ENCODE measurements around the gene GSC2.

GSC2 gene, protein sequence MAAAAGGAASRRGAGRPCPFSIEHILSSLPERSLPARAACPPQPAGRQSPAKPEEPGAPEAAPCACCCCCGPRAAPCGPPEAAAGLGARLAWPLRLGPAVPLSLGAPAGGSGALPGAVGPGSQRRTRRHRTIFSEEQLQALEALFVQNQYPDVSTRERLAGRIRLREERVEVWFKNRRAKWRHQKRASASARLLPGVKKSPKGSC

DNA sequence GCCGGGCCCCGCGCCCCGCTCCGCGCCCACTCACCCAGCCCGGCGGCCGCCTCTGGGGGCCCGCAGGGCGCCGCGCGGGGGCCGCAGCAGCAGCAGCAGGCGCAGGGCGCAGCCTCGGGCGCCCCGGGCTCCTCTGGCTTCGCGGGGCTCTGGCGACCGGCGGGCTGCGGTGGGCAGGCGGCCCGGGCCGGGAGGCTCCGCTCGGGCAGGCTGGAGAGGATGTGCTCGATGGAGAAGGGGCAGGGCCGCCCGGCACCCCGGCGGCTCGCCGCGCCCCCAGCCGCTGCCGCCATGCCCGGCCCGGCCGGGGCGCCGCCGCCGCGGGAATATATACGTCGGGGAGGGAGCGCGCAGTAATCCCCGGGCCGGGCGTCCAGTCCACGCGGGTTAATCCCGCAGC lies at the start of gene GSC2:
TSS of gene GSC2 (minus strand) at position 302 of the 400 bp plus-strand sequence. CDS start at position 293, 9 bp downstream.
- DNase-seq: no peak

DNA sequence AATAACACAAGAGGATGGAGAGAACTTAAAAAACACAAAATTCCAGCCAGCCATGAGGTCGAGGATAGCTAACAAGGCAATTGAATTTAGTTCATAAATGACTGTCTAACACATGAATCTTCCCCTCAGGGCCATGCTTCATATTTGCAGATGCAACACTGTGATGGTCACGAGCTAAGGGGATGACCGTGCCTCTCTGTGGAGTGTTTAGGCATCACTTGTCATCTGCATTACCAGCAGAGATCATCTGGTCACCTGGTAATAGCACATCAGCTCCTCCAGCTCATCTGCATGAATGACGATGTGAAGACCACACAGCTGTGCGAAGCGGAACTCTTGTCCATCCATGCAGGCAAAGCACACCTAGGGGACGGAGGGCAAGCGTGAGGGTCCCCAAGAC lies 49.4 kb upstream of the GSC2 start:
- no peak for DNase-seq

DNA sequence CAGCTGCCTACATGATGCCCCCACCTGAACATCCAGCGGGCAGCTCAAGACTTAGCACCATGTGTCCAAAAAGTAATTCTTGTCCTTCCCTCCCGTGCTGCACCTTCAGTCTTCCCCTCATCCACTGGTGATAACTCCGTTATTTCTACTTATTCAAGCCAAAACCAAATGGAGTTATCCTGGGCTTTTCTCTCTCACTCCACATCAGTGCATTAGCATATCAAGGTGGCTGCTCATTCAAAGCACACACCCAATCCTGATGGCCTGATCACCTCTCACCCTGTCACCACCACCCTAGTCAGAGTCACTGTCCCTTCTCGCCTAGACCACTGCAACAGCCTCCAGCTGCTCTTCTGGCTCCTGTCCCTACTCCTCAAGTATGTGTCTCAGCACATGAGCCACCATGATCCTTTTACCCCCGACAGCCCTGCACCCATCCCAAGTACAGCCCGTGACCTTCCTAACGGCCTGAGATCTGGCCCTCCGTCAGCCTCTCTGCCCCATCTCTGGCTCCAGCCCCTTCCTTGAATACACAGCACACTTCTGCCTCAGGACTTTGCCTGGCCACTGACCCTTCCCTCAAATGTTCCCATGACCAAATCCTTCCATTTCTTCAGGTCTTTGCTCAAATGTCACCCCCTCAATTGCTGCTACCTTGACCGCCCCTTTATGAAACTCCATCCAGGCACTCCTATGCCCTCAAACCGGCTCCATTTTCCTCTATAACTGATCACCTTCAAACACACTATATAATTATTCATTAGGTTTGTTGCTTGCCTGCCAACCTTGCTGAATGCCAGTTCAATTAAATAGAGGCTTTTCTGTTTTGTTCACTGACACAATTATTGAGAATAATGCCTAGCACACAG lies 48.1 kb upstream of the GSC2 start:
- DNase-seq: no peak

DNA sequence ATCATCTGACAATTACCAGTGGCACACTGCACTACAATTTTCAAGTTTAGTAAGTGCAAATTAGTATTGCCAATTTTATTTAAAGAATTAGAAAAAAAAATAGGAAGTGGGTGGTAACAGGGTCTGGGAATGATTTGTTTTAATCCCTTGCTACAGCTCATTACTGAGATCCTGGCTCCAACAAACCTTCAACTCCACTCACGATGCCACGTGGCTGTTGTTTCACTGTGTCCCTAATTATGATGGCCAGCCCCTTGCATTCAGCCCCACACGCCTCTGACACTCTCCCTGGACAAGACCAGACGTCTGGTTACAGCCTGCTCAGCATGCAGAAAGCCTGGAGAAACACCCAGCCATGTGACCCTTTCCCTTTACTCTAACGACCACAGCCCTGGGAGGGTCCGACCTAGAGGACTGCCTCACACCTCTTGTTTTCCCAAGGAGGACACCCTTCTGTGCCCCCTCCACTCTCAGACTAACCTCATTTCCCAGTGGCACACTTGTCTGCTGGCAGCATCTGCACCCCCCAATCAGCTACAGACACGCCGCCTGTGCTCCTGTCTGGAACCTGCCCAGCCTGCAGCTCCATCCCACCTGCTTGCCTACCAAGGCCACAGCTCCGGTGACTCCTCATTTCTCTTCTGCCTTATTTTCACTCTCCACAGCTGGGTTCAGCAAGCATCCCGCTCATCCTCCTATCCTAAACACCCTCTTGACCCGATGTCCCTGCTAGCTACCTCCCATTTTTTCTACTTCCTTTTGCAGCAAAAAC lies 46.9 kb upstream of the GSC2 start:
- DNase-seq: no peak

DNA sequence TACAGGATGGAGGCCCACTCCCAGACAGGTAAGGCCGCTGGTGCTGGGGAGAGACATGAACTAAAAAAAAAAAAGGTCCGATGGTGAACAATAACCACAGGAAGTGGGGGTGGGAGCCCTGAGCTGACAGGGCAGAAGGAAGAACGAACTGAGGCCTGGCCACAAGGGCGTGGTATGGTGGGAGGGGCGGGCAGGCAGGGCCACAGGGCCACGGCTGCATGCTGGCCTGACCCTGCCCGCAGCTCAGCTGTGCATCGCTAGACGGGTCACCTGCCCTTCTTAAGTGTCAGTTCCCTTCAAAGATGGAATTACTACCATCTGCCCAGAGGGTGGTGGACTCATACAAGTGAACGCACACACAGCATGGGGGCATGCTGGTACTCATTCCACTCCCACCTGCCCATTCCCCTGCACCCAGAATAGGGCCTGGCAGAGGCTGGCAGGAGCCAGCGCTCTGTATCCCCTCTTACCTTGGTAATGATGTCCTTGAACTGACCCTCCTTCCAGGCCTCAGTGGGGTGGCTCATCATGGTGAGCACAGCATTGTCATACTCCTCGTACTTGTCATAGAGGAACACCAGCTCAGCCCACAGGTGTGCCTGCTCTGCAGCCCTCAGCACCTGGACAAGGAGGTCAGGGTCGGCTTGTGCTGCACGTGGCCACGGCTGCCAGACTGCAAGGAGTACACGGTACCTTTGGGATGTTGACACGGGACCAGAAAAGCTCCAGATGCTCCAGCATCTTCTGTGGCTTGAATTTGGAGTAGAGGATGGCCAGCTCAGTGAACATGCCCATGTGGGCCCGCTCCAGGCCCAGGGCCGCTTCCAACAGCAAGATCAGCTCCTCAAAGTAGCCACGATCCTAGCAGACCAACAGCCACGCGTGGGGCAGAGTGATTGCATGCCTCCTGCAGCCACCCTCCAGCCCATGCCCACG lies 46.0 kb upstream of the GSC2 start:
- no peak for DNase-seq

DNA sequence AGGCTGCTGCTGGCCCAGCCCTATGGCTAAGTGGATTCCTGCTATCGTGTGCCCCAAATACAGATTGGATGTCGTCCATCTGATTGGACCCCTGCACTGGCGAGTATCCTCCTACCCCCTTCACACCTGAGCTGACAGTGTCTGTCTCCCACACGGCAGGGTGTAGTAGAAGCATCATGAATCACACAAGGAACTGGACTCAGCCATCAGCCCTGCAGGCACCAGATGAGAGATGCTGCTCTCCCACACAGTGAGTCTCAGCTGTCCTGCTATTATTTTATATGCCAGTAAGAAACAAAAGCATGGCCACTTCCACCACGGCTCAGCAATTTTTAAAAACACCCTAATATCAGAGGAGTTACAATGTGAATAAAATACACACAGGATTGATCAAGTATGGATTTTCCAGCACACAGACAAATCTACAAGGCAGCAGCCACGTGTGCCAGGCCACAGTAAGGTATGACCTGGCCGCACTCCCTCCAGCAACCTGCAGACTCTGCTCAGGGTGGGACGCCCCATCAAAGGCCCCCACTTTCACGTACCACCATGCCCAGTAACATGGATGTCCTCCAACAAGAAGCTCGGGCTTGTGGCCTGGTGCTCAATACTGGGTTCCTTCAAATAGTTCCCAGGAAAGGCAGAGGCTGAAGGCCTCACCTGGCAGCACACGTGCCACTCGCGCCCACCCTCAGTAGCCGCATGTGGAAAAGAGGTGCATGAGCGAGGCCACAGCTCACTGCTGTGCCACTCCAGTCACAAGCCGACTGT lies 44.9 kb upstream of the GSC2 start:
- DNase-seq: no peak

DNA sequence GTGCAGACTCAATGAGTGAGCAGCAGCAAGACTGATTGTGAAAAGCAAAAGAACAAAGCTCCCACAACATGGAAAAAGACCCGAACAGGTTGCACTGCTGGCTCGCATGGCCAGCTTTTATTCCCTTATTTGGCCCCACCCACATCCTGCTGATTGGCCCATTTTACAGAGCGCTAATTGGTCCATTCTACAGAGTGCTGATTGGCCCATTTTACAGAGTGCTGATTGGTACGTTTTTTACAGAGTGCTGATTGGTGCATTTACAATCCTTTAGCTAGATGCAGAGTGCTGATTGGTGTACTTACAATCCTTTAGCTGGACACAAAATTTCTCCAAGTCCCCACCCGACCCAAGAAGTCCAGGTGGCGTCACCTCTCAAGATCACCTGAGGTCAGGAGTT lies 43.8 kb upstream of the GSC2 start:
- DNase-seq: no peak

DNA sequence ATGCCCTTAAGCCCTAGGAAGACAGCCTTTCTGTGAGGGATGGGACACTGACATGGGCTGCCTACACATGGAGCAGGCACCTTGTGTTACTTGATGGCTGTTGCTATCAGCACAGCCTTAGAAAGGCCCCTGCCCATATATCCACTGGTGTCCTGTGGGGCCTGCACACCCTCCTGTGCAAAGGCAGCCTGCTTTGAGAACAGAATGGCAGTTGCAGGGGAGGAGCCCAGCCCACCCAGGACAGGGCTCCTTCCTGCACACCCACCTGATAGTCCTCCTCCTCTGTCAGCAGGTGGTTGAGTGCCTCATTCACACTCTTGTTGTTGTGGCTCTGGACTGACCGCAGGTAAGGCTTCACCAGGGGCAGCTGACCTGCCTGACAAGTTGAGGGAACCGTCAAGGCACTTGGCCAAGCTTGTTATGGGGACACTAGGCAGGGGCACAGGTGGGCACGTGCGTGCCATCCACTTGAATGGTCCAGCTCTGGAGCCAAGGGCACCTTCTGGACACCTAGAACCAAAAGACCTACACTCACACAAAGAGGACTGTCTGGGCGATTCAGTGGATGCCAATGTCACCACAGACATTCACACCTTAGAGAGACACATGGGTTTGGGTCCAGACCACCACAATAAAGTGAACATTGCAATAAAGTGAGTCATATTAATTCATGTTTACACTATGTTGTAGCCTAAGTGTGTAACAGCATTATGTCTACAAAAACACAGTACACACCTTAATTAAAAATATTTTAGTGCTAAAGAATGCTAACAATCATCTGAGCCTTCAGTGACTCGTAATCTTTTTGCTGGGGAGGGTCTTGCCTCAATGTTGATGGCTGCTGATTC lies 37.8 kb upstream of the GSC2 start:
- DNase-seq: no peak

DNA sequence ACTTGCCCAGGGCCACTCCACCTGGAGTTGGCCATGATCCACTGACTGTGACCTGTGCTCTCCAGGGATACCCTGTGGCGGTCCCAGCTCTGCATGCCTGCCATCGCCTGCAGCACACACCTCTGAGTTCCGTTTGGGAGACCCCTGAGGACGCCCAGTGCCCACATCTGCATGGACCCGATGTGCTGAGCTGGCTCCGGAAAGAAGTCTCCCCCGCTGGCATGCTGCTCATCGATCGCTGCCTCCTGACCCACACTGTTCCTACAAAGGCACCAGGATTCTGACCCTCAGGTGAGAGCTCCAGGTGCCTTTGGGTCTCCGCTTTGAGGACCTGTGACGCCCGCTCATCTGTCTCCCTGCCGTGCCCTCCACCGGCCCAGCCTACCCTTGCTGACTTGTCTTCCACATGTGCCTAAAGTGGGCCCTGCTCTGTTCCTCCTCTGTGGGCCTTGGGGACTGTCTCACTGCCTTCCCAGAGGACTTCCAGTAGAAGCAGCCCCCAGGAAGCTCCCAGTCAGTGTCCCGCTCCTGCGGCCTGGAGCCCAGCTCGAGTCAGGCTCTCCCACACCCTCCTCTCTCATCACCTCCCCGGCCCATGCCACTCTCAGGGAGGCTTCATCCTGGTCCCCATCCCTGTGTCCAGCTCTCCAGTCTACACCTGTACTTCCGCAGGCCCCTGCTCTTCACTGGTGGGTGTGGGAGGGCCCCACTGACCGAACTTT lies 34.3 kb upstream of the GSC2 start:
- no peak for DNase-seq

DNA sequence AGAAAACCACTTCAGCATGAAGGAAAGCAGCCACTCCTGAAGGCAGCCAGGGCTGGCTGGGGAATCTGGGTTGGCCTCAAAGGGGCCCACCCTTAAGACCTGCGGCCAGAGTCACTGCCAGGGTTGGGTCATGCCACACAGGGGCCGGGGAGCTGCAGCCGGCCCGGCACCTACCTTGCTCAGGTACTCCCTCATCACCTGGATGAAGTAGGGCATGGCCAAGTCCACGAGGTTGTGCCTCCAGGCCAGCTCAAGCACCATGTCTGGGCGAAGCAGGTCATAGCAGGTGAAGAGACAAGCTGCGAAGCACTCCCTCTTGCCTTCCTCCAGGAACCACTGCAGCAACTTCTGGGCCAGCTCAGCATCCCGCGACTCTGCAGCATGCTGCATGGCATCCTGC lies 33.1 kb upstream of the GSC2 start:
- no peak for DNase-seq

DNA sequence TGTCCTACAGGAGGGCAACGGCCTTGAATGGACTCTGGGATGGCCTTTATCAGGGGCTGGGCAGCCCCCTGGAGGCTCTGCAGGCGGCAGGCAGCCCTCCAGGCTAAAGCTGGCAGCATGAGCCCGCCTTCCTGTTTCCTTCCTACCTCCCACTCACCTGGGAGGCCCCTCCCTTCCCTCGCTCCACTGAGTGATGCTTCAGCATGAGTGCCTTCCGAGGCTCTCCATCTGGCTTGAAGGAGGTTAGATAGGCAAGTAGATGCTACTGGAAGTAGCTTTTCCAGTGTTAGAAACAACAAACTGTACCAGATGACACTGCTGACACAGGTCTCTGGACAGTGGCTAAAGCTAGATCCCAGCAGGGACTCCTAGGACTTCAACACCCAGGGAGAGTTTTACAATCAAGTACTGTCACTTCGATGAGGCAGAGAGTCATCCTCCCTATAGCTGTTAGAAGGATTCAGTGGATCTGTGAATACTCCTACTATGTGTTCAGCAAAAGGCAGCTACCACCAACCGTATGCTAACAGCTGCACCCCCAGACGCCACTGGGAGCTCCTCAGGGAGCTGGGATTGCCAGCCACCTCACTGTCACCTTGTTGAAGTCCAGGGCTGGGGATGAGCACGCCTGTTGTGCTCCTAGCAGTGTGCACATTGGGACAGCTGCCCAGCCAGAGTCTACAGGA lies 32.5 kb upstream of the GSC2 start:
- no peak for DNase-seq

DNA sequence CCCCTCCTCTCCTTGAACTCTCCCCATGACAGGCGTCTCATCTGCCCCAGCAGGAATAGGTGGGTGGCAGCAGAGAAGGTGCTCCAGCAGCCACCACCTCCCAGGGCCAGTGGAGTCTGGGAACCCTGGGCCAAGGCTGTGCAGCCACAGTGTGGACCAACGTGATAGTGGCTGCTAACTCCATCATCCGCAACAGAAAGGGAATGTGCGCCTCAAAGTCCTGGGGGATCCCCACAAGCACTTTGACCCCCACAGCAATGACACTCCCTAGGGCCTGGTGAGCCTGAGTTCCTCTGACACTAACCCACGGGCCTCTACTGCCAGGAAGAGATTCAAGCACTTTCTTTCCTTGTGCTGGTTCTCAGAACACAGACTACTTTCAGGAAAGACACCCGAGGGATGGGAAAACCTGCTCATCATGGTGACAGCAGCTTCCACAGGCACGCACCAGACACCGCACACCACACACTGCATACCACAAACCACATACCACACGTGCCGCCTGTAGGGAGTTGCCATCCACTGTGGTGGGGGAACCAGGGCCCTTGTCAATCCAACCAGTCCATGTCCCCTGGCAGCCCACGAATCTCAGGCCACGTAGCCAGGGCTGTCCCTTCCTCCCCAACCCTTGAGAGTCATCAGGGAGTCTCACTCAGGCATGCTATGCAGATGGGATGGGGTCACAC lies 31.8 kb upstream of the GSC2 start:
- DNase-seq: no peak

DNA sequence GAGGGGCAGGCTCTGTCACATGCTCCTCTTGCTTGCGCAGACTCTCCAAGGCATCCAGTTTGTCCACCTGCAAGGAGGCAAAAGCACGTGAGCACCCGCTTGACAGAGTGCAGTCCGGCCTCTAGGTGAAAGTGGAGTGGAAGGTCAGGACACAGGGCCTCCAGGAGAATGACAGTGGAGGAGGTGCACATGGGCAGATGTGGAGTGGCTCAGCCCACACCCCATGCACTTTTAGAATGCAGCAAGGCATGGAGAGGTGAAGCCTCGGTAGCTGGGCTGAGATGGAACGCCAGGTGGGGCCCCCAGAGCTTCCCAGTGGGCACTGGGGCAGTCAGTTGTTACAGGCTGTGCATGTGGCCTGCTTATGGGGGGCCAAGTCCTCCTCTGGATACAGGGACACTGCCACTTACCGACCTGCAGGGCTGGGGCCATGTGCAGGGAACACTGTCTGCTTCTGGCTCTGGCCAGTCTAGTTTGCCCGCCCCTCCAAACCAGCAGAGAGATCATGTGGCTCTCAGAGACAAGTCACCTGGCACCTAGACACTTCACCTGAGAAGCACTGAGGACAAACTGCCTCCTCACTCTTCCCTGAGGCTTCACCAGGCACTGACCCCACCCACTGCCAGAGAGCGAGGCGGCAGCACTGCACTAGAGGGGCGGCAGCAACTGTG lies 30.8 kb upstream of the GSC2 start:
- no peak for DNase-seq

DNA sequence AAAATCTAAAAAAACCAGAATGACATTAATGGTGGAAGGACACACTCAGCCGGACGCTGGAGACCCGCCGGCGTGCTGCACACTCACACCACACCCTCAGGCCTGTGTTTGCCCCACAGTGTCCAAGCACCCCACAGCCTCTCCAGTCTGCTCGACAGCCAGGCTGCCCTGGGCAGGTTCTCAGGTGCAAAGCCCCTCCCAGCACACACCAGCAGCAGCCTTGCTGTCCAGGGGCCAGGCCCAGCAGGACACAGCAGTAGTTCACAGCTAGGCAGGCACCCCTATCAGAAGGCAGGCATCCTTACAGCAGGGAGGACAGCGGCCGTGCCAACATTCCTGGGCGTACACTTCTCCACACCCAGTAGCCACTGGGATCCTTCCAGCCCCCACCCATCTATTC lies 30.1 kb upstream of the GSC2 start:
- no peak for DNase-seq

DNA sequence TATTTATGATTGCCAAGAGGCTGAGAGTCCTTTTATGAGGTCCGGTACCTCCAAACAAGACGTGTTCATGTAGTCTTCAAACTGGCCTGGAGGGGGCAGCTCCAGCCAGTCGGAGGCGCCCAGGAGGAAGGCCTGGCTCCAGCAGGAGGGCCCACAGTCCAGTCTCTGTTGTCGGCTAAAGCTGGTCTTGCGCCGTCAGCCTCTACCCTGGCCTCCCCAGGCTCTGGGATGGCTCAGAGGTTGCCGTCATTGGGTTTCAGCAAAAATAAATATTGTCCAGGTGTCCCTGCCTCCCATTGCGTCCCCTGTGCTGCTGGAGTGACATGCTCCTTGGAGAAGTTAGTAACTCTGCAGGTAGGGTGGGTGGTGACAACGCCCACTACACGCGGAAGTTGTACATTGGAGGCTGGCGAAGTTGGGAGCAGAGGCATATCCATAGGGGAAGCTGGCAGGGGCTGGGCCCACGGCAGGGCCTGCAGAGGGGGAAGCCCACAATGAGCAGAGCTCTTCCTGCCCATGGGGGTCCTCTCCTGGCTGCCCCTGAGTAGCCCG lies 29.5 kb upstream of the GSC2 start:
- DNase-seq: peak; percentile 8

DNA sequence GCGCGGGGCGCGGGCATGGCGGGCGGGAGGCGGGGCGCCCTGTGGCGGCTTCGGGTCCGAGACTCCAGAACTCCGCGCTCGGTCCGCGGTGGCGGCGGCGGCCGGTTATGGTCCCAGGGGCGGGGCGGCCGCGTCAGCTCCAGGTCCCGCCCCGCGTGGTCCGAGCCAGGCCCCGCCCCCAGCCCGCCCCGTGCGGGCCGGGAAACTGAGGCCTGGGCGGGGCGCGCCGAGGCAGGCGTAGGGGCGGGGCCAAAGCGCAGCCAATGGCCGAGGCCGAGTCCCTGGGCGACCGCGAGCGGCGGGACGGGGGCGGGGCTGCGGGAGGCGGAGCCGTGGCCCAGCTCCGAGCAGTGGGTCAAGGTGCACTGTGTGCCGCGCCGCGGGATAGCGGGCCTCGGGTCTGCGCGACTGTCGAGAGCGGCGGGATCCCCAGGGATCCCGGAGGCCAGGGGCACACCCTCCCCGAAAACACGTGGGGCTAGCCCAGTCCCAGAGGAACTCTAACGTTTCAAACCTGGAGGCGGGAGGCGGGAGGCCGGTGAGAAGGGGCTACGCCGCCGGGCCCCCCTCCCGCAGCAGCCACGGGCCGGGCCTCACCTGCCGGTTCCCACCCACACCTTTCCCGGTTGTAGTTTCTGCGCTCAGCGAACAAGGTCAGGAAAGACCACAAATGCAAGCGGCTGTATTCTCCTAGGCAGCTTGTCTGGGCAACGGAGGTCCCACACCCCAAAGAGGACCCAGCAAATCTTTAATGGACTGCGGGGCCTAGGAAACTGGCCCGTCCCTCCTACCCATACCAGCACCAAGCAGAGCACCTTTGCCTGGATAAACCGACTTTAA lies 28.8 kb upstream of the GSC2 start, which contains the start of gene SLC25A1:
TSS of gene SLC25A1 (minus strand) at position 80 of the 840 bp plus-strand sequence. CDS start at position 17, 63 bp downstream.
- DNase-seq: no peak
